Renal pelvis (tissue), 4 donors: ENCODE results near the gene GMDS. TPM values are rescaled to one million over a fixed set of nuclear protein-coding genes. Genes with fewer than 3 reads are reported as not detected.

Source experiments
- DNase-seq: peaks from one replicate; pipeline ENCODE4 v3.0.0-alpha.2; 2013
- polyA plus RNA-seq, 3 donors: library from polyadenylated mRNA; unstranded; fragments of 120-200 nt; gene quantifications; one replicate each; pipeline ENCODE4 v1.2.1, GENCODE V29; 2013; ENCODE audit not compliant: insufficient read length in 3 of 3

Gene GMDS
- polyA plus RNA-seq, 3 donors: 66.8 to 76.2 (median 68.5) TPM

DNA sequence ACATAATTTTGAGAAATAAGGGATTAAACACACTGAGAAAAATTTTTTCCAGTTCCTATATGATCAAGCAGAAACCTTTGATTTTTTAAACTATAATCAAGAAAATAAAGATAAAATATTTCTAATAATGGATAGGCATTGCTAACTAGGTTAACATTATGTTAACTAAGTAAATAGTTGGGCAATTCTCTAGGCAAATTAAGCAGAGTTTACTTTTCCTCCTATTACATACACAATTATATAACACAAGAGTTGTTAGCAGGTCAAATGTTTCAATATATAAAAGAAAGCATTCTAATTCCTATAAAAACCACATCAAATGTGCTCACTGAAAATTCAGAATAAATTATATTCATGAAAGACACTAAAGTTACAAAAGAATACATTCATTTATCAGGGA lies 191.7 kb downstream of the GMDS start:
- no peak for DNase-seq

DNA sequence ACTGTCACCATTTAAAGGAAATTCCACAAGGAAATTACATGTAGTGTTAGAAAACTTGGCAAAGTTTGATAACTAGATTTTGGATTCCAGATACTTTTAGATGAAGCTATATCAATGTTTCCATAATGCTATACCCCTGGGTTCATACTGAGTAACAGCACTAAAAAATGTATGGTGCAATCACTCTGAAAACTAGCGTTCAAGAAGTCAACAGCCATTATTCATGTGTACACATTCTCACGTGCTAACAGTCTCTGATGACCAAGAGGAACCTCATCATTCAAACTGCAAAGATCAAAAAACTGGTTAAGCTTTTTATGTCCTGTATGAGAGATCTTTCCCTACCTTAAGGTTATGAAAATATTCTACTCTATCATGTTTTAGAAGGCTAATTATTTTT lies 197.6 kb downstream of the GMDS start:
- no peak for DNase-seq

DNA sequence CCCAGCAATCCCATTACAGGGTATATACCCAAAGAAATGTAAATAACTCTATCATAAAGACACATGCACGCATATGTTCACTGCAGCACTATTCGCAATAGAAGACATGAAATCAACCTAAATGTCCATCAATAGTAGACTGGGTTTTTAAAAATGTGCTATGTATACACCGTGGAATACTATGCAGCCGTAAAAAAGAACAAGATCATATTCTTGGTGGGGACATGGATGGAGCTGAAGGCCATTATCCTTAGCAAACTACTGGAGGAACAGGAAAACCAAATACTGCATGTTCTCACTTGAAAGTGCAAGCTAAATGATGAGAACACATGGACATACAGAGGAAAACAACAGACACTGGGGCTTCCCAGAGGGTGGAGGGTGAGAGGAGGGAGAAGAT lies 201.2 kb downstream of the GMDS start:
- no peak for DNase-seq

DNA sequence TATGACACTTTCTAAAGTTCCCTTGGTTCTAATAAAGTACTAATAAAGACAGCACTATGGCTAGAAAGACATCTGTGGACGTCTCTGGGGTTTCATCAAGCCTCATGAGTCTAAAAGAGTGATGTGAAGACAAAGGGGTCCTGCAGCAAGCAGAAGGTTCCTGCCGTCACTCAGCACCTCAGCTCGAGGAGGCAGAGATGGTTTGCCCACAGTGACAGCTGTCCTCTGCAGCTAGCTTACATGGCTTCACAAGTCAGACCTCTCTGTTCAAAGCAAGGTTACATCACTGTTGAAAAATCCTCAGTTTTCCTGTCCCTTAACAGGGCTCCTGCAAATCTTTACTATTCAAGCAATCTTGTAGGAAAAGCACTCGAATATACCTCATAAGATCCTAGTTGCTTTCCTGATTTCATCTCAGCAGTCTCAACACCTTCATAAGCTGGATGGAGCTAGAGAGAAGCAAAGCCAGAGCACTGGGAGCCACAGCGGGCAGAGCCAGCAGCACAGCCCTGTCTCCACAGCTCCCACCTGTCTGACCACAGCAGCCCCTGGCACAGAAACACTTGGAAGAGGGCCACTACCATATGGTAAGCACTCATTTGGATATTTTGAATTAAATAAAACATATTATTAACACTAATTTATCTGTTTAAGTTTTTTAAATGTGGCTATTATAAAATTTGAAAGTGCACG lies 202.3 kb downstream of the GMDS start:
- no peak for DNase-seq

DNA sequence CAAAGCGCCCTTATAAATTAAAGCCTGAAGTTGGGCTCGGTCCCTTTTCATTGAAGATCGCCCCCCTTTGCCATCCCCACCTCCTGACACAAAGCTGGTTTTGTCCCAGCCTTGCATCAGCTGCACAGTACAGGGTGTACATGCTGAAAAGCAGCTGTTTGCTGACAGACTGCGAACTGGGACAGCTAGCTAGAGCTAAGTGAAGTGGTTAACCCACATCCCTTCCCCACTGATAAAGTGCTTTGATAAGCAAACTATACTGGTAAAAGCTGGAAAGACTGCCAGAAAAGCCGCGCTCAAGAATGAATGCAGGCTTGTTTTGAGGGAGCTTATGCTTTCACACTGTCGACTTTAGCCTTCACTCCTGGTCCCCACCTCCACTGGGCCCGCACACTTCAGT lies 207.3 kb downstream of the GMDS start:
- DNase-seq: no peak

DNA sequence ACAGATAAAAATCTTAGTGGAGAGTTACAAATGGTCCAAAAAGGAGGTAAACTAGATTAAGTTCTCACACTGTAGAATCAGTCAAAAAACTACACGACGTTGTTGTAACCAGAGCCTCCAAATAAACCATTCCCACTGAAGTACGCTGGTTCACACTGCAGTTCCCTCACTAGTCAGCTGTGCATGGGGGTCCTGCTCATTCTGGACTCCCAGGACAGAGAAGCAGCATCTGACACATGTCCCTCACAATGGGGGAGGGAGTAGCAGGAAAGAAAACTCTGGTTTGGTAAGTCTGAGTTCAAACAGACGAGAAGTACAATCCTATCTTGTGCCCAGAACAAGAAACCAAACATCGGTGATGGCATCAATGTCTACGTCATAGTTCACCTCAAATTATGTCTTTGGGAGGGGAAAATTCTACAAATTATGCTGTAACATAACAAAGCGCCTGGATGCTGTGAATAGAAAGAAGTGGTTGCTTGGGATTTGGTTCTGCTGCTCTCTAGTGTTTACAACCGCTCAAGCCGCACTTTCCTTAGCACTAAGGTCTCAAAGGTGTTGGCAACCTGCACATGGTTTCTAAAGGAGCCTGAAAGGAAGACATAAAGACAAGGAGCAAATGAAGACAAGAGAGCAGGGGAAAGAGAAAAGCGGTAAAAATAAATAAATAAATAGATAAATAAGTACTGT lies 208.0 kb downstream of the GMDS start:
- DNase-seq: no peak

DNA sequence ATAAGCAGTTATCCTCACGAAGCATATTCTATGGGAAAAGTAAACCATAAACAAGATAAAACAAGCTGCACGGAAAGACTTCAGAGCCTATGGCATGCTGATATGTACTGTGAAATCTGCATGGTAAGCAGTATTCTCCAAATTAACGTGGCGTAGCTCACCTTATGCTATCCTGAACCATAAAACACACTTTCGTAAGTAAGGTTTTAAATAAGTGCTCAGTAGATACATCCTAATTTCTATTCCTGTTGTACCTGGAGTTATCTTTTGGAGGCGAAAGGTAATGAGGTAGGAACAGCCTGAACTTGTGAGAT lies 208.7 kb downstream of the GMDS start:
- no peak for DNase-seq

DNA sequence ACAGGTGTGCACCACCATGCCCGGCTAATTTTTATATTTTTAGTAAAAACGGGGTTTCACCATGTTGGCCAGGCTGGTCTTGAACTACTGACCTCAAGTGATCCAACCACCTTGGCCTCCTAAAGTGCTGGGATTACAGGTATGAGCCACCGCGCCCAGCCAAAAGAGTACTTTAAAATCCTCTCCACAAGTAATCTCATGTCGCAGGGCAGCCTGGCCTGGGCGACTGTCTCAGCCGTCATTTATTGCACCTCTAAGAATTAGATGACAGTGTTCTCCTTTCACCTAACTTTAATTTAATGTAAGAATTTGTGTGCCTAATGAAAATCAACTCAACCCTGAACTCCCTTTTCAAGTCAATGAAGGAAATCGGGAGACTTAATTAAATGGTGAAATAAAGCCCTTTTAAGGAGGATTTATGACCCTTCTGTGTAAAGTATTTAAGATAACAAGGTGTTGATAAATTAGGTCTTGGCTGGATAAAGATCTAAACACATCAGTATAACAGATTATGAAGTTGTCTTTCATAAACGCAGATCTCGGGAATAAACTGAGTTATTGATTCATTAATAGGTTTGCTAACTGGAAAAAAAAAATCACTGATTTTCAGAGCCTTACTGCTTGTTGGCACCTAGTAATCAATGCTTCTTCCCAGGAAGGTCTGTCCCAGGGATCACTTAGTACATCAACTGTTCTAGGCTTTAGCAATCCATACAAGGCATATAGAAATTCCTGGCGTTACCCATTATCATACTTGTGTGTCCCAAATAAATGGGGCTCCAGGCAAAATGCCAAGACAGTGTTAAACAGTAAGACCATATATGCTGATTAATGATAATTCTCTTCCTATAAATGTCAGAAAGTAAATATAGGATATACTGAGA lies 209.3 kb downstream of the GMDS start:
- peak; percentile 68 for DNase-seq

DNA sequence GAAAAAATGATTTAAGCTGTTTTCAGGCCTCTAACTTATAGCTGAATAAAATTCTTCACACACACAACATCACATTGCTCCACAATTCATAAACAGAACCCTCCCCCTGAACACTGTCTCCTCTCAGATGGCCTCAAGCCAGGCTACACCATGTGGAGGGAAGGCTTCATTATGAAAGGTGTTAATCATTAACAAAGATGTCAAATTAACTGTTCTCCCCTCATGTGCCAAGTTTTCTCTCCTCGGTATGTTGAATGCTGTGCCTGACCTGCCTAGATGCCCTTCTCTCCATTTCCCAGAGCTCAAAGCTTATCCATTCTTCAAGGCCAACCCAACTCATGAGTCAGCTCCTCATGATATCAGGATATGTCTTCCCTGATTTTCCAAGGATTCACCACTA lies 210.4 kb downstream of the GMDS start:
- no peak for DNase-seq

DNA sequence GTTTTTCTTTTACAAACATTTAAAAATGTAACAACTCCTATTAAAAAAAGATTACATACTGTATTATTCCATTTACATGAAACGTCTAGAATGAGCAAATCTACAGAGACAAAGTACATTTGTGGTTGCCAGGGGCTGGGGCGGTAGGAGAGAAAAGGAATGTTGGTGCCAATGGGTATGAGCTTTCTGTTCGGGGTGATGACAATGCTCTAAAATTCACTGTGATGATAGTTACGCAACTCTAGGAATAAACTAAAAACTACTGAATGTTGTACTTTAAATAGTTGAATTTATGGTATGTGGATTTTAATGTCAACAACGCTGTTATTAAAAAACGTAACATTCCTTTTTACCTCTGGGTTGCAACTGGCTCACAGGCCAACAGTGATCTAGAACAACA lies 211.1 kb downstream of the GMDS start:
- DNase-seq: no peak

DNA sequence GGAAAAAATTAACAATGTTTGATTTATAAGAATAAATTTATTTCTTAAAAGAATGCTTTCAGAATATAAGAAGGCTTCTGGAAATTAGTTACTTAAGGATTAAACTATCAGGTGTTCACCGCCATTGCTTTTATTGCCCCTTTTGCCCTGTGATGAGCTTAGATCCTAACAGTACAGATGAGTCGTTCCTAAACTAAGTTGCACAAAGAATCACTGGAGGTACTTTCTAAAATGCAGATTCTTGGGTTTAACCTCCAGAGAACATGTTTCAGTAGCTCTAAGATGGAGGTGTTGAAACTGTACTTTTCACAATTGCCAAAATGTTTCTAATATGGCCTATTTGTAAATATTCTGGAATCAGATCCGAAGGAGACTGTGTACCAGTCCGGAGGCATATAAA lies 211.9 kb downstream of the GMDS start:
- DNase-seq: no peak

DNA sequence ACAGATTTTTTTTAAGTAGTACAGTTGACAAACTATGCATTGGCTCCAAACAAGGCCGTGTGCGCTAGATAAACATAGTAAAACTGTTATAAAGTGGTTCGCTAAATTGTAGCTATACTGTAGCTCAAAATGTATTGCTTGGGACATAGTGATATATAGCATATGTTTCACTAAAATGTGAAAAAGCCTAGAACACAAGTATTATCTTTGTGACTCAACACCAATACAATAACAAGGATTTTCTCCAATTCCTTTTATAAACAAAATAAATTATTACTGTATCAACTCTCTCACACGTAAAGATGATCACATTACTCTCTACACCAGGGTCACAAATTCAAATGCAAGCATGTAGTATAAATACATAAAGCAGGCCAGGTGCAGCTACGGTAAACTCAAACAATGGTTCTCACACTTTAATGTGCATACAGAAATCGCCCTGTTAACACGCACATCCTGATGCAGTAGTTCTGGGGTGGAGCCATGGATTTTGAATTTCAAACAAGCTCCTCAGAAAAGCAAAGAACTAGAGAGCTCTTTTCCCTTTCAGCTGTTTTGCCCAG lies 214.6 kb downstream of the GMDS start:
- no peak for DNase-seq

DNA sequence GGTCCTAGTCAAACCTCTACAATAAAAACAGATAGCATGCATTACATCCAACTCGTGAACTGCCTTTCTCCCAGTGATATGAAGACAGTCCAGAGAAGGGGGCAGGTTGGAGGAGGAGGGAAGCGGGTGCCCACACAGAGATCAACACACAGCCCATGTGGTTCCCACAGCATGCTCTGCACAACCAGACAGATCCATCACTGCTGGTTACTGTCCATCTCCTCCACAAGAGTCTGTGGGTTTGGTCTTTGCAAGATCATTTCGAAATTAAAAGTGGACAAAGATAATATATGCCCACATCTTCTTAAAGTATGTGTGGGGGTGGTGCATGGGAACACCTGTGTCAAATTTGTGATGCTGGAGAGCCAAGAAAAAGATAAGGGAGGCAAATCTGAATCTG lies 215.5 kb downstream of the GMDS start:
- DNase-seq: no peak

DNA sequence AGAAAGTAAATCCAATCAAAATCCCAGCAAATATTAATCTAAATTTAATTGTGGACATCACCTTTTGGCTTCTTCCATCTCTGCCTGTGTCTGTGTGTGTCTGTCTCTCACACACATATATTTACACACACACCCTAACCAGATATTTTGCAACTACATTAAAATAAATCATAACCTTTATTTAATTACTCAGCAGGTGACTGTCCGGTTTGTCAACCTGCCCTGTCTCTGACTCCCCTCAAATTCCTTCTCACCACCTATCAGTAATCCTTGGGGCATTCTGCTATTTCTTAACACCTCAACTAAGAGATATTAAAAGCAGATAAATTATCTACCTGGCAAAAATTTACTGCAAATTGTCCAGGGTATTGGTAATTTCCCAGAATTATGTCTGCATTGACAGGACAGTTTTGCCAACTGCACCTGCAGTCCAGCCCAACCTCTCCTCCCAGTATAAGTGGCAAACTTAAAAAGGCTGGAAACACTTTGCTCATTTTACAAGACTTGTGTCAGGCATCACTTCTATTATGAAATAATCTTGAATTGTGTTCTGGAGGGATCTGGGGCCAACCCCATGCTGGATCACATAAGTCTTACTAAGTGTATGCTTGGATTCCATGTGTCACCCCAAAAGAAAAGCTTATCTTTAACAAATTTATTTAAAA lies 216.1 kb downstream of the GMDS start:
- no peak for DNase-seq

DNA sequence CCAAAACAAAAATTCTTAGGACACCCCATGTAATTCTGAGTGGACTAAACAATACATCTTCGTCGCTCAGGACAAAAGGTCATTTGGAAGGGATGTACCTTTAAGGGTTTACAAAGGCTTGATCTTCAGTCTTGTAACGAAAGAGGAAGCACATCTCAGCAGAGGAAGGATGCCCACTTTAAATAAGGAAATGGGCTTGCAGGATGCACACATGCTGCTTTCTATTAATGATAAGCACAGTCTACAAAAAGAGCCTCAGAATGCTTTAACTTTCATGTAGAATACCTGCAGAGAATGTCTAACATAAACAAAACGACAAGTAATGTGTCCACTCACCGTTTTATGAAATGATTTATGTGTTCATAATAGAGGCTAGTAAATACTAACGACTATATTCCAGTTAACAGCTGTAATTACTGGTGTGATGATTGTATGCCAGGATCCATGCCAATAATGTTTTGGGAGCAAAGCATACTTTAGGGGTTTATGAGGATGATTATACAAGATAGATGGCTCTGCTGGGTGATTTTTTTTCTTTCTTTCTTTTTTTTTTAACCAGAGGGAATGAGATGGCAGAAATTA lies 216.9 kb downstream of the GMDS start:
- DNase-seq: no peak

DNA sequence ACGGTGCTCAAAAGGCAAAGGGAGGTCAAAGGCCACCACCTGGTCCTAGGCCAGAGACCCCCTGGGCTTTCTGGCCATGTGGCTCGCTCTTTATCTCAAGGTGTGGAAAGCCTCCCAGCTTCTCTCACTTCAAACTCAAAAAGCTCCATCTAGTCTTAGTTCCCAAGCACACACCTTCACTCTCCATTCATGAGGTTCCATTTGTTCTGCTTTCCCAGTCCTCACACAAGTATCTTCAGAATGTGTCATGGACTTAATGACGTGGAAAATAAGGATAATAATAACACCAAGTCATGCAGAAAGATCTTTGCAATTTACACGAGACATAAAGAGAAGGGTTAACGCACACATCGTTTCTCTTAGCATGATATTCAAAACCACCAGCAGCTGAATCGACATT lies 219.3 kb downstream of the GMDS start:
- DNase-seq: no peak

DNA sequence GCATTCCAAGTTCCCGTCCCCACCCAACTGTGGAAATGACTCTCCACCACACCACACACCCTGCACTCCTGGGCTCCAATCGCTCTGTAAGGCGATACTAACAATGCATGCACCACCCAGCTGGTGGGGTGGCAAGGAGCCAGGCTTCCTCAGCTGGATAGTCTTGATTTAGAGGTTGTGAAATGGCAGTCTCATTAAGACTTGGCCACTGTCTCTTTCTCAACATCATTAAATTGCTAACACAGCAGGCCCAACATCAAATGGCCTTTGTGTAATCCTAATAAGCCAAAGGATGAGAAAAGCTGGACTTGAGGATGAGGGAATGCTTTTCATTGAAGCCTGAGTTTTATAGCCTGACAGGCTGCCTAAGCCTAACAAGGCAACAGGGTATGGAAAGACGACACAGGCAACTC lies 223.7 kb downstream of the GMDS start:
- peak; percentile 62 for DNase-seq

DNA sequence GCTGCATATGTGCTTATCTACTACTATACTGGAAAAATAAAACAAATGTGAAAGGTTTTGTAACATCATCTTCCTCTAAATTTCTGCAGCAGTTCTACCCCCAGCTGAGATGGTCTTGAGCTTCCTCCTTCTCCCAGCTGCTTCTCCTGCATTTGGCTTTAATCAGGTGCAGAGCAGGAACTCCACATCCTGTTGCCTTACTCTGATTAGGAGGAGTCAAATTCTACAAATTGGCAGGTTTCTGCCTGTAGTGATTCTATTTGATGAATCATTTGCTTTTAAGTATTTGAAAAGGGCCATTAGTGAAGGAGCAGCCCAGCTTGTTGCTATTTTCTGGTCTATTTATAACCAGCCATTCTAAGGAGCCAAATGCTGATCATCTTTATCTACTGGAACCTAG lies 224.5 kb downstream of the GMDS start:
- no peak for DNase-seq

DNA sequence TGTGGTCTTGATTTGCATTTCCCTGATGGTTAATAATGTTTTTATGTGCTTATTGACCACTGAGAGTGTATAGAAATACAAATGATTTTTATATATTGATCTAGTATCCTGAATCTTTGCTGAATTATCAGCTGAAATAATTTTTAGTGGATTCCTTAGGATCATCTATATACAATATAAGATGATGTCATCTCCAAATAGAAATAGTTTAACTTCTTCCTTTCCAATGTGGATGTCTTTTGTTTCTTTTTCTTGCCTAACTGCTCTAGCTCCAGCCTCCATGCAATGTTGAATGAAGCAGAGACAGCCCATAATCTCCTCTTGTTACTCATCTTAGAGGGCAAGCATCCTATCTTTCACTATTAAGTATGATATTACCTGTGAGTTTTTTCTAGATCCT lies 226.4 kb downstream of the GMDS start:
- DNase-seq: no peak

DNA sequence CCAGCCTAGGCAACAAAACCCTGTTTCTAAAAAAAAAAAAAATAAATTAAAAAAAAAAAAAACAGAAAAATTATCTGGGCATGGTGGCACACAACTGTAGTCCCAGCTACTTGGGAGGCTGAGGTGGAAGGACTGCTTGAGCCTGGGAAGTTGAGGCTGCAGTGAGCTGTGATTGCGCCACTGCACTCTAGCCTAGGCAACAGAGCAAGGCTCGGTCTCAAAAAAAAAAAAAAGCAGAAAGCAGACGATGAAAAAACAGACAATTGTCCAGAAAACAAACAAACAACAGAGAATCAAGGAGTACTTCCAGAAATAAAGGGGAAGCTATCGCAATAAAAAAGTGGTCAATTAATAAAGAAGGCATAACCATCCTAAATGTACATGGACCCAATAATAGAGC lies 229.4 kb downstream of the GMDS start:
- no peak for DNase-seq

DNA sequence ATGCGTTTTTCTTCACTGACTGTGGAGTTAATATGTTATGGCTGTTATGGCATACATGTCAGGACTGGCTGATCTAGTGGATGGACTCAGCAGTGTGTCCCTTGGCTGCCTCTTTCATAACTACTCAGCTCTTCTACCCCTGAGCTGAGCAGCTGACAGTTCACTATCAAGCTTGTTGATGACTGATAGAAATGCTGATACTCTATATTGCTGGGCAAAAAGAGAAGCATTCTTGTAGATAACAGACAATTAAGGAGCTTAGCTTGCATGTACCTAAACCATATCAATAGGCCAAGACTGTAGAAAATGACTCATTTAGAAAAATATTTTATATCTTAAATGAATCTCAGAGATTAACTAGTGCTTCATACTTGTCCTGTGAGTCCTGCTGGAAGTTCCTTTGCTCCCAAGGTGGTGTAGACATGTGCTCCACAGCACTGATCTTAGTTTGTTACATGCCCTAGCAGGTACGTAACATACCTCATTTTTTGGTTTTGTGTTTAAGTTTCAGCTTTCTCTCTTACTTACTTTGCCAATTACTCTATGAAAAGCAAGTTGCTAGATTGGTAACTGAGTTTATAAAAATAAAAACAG lies 236.9 kb downstream of the GMDS start:
- no peak for DNase-seq
